GM06990 (cell line): Measurements from ENCODE around the gene RNF141.

Experiments
- DNase-seq: peaks from one replicate; pipeline ENCODE4 v3.0.0-alpha.2; 2011; ENCODE audit not compliant: insufficient read length; ENCODE audit errors: extremely low read depth
- H3K27me3 ChIP-seq: replicated peaks from 2 replicates; pipeline ENCODE4 v1.6.0; 2011; ENCODE audit warnings: low read length; ENCODE audit not compliant: control insufficient read depth, insufficient read depth
- H3K36me3 ChIP-seq: 2 replicates; pipeline ENCODE4 v1.5.1; 2011; ENCODE audit warnings: low read length; ENCODE audit not compliant: control insufficient read depth, insufficient read depth
- H3K4me3 ChIP-seq: replicated peaks from 2 replicates; pipeline ENCODE4 v1.5.1; 2011; ENCODE audit warnings: low read depth, mild to moderate bottlenecking, control low read depth, low read length
- TF ChIP-seq, protein P1 (sequence below): IDR thresholded peaks from 2 replicates; pipeline ENCODE4 v1.5.1; 2011; ENCODE audit warnings: low read length, control low read depth, mild to moderate bottlenecking, inconsistent platforms; ENCODE audit not compliant: insufficient read depth, poor library complexity, severe bottlenecking

RNF141 gene

DNA sequence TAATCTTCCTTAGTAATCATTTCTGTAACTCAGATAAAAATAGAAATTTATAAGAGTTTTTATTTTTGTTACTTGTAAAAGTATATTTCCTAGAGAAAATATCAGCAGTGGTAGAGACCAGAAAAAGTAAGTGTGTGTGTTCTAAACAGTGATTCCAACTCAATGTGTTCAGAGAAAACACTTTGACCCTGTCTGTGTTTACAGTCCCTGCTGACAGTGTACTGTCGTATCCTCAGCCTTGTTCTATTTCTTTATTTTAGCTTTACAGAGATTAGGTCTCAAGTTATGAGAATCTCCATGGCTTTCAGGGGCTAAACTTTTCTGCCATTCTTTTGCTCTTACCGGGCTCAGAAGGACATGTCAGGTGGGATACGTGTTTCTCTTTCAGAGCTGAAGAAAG is 17.3 kb upstream of the RNF141 start:
- Histone ChIP-seq H3K36me3 (no peaks in the 10 kb centered on the region), H3K4me3 (no peak overlapping the region), H3K27me3 (no peaks in the 10 kb centered on the region)
- TF ChIP-seq, protein P1, sequence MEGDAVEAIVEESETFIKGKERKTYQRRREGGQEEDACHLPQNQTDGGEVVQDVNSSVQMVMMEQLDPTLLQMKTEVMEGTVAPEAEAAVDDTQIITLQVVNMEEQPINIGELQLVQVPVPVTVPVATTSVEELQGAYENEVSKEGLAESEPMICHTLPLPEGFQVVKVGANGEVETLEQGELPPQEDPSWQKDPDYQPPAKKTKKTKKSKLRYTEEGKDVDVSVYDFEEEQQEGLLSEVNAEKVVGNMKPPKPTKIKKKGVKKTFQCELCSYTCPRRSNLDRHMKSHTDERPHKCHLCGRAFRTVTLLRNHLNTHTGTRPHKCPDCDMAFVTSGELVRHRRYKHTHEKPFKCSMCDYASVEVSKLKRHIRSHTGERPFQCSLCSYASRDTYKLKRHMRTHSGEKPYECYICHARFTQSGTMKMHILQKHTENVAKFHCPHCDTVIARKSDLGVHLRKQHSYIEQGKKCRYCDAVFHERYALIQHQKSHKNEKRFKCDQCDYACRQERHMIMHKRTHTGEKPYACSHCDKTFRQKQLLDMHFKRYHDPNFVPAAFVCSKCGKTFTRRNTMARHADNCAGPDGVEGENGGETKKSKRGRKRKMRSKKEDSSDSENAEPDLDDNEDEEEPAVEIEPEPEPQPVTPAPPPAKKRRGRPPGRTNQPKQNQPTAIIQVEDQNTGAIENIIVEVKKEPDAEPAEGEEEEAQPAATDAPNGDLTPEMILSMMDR: no peak
- DNase-seq: no peak

DNA sequence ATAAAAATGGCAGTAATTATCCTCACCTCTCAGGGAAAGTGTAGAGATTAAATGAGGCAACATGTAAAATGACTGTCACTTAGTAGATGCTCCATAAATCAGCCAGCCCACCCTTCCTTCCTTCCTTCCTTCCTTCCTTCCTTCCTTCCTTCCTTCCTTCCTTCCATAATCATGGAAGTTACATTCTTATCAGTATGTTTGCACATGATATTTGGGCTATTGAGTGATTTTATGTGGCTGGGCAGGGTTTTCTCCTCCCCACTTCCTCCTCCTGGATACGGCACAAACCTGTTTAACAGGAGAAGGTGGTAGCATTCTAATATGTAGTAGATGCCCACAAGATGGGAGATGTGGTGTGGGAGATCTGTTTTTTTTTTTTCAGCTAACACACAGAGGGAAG is 15.6 kb upstream of the RNF141 start:
- DNase-seq: no peak
- TF ChIP-seq, protein P1: no peak
- Histone ChIP-seq H3K4me3 (no peak overlapping the region), H3K36me3 (no peaks in the 10 kb centered on the region), H3K27me3 (no peaks in the 10 kb centered on the region)

DNA sequence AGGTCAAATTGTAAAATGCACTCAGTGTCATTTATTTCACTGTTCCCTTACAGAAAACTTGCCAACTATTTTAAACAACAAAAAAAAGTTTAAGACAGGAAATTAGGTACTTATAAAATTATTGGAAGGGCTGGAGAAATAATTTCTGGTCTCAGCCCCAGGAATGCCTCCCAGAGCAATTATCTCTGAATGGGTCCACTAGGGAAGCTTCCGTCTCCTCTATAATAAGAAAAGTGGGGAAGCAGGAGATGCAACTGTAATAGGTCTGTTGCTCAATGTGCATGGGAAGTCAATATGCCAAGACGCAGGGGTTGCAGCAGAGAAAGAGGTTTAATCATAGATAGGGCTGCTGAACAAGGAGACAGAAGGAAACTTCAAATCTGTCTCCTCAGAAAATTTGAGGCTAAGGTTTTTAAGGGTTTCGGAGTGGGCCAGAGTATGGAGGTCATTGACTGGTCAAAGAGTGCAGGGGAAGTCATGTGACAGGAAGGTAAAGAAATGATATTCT is 10.9 kb upstream of the RNF141 start:
- Histone ChIP-seq H3K4me3 (no peak overlapping the region), H3K36me3 (no peaks in the 10 kb centered on the region), H3K27me3 (no peaks in the 10 kb centered on the region; the same call in 1 of the 2 replicates)
- TF ChIP-seq, protein P1: no peak
- no peak for DNase-seq

DNA sequence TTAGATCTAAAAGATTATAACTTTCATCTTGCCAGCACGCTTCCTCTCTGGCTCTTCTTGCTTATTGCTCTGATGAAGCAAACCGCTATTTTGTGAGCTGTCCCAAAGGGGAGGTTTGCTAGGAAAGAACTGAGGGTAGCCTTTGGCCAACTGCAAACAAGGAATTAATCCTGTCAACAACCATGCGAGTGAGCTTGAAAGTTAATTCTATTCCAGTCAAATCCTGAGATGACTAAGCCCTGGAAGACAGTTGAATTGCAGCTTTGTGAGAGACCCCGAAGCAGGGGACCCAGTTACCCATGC is 10.3 kb upstream of the RNF141 start:
- no peaks in the 10 kb centered on the region; the same call in 1 of the 2 replicates for H3K27me3 ChIP-seq
- no peaks in the 10 kb centered on the region for H3K36me3 ChIP-seq
- TF ChIP-seq, protein P1: no peak
- no peak for DNase-seq
- no peak overlapping the region for H3K4me3 ChIP-seq

DNA sequence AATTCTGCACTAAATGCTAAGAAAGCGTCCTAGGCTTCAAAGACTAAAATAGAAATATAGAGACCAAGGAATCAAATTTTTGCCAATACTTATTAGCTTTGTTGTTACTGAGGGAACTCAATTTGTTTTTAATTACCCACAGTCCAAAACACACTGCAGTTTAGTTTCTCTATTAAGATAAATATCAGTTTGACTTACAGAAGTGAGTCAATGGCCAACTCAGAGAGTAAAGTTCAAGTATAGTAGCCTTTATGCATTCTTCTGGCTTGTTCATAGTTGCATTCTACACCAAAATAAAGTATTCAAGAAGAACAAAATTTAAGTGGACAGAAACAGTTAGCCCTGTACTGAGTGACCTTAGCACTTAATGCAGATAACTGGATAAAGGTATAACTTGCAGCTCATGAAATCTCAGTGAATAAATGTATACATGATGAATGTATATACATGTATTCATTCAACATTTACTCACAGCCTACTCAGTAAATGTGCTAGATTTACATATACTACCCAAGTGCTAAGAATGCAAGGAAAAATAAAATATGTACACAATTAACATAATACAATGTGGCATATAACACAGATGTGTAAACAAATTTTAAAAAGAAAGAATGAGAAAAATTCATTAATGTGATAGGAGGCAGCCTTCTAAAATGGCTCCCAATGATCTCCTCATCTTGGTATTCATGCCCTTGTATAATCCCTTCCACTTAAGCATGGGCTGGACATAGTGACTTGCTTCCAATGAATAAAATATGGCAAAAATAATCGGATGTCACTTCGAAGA is 9.7 kb upstream of the RNF141 start:
- no peaks in the 10 kb centered on the region for H3K36me3 ChIP-seq
- TF ChIP-seq, protein P1: no peak
- no peak for DNase-seq
- H3K27me3 ChIP-seq: no peaks in the 10 kb centered on the region; the same call in 1 of the 2 replicates
- H3K4me3 ChIP-seq: no peak overlapping the region
